ENCODE data around the gene ADGRF3. TPM values are rescaled to one million over a fixed set of nuclear protein-coding genes. Genes with fewer than 3 reads are reported as not detected.

The ADGRF3 gene
- total and polyA plus RNA-seq, 2 of the 8 experiments (the other 6 are each of a cell fraction or from before 2014, with no cell fraction given), result 0.54 to 0.69 TPM

DNA sequence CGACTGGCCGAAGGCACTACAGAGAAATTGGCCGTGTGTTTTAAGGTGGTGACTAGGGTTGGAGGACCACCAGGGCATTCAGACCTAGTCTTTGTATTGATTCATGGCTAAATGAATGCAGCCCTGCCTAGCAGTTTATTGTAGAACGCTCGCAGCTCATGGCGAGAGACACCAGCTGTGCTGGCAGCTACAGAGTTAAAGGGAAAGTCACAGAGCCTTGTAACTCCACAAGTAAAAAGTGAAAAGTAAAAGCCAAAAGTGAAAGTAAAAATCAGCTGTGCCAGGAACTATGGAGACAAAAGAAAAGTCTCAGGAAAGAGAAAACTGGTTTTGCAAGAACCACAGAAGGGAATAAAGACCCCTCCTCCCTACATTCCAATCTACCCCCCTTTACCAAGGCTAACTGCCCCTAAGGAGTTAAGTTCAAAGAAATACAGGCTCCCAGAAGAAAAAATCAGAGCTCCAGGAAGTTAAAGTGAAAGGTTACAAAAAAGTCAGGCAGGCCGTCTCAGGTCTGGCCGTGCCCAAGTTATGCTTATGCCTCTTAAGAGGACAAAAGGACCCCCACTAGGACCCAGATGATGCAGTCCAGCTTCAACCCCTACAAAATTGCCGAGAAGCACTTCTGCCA lies 47.0 kb downstream of the ADGRF3 start:
- Histone ChIP-seq H2BK12ac (ENCODE audit: low read depth, low read length) (peak overlapping the region; percentile 82), H3K36me3 (ENCODE audit: control insufficient read depth in 2 of 4, insufficient read depth in 4 of 4, low read length in 3 of 4) (no peaks in the 10 kb centered on the region), H3K79me1 (ENCODE audit: low read depth, low read length) (no peaks in the 10 kb centered on the region), H3K14ac (ENCODE audit: insufficient read length) (no peak overlapping the region), H4K91ac (replicated peaks; ENCODE audit: insufficient read length, low read length) (no peak overlapping the region), H2AK5ac (ENCODE audit: low read depth, low read length) (no peak overlapping the region; the same call in 1 of the 2 replicates), H3K23me2 (ENCODE audit: low read depth, low read length) (peaks cover 14% of the 10 kb centered on the region), H2BK20ac (ENCODE audit: low read length) (peak overlapping the region; percentile 86; the same call in 1 of the 2 replicates), H3K4me3 (ENCODE audit: extremely low read depth in 1 of 4, insufficient read depth in 2 of 4, low read depth in 3 of 4, low read length in 4 of 4) (peak overlapping the region; percentile 47 to 78 (median 70)), H2AFZ (ENCODE audit: low read length) (no peak overlapping the region), H3K9me3 (ENCODE audit: insufficient read depth in 2 of 2, low read depth in 1 of 2, low read length in 1 of 2) (no peaks in the 10 kb centered on the region), H2BK120ac (replicated peaks; ENCODE audit: low read depth, low read length) (no peak overlapping the region), H4K5ac (ENCODE audit: insufficient read length, low read depth, low read length) (peak overlapping the region; percentile 76), H2BK15ac (ENCODE audit: low read length) (no peak overlapping the region), H3K27me3 (replicated peaks in 1 of 4; ENCODE audit: control insufficient read depth in 3 of 4, extremely low read depth in 1 of 4, insufficient read depth in 3 of 4, low read length in 3 of 4) (no peaks in the 10 kb centered on the region), H4K8ac (ENCODE audit: extremely low read depth, insufficient read depth, low read length) (no peak overlapping the region), H3K4me2 (ENCODE audit: insufficient read depth in 1 of 2, low read depth in 2 of 2, low read length in 2 of 2) (peak overlapping the region; percentile 88 to 99), H3K4ac (replicated peaks; ENCODE audit: insufficient read length, low read depth, low read length) (no peak overlapping the region), H3K79me2 (ENCODE audit: control insufficient read depth in 1 of 2, insufficient read depth in 2 of 2, low read length in 2 of 2) (peaks cover 0 to 12% of the 10 kb centered on the region in 2 experiments; a peak in 2 of 4 replicates), H3K4me1 (replicated peaks in 1 of 4; ENCODE audit: control insufficient read depth in 3 of 4, insufficient read depth in 4 of 4, low read length in 3 of 4) (peaks cover 10 to 17% (median 11%) of the 10 kb centered on the region in 4 experiments), H3K27ac (ENCODE audit: low read depth, low read length) (peak overlapping the region; percentile 91), H2BK5ac (ENCODE audit: low read depth, low read length) (peak overlapping the region; percentile 99), H3K9ac (replicated peaks in 1 of 4; ENCODE audit: extremely low read depth in 1 of 4, low read depth in 3 of 4, low read length in 3 of 4) (peak overlapping the region in 3 of 4 experiments; percentile 58 to 81 (median 69); a peak in 6 of 7 replicates), H3K56ac (replicated peaks; ENCODE audit: insufficient read length, low read depth, low read length) (no peak overlapping the region), H3K23ac (ENCODE audit: insufficient read length) (no peak overlapping the region), H3K18ac (ENCODE audit: extremely low read depth, low read length) (peak overlapping the region; percentile 97), H4K20me1 (replicated peaks in 1 of 2; ENCODE audit: control insufficient read depth in 1 of 2, insufficient read depth in 2 of 2, low read length in 2 of 2) (no peaks in the 10 kb centered on the region)
- FAIRE-seq, result peak; percentile 50
- POLR2A ChIA-PET (ENCODE audit: partially characterized antibody), result interaction anchor here (0.7 to 4.4 kb wide), 13 partner anchors 12 to 266 kb away, joined by 3 to 37 read pairs (median 4); partner anchors contain the start of genes HADHA, HADHB, RAB10 and SELENOI
- CTCF ChIA-PET (ENCODE audit: partially characterized antibody), result interaction anchor here (0.9 to 2.2 kb wide), 6 partner anchors 12 to 279 kb away, joined by 3 to 5 read pairs (median 4); no protein-coding TSS in a partner anchor
- WGBS, 2 experiments (ENCODE audit: extremely low coverage in 1 of 2, insufficient coverage in 1 of 2, insufficient read length in 1 of 2, insufficient replicate concordance in 2 of 2, low coverage in 1 of 2, low lambda C conversion rate in 2 of 2, missing lambda C conversion rate in 1 of 2), result 1% methylated on average over 9 of the region's 9 CpGs; no CpG with 5 or more reads in 1 of the 2 experiments
- DNase-seq (ENCODE audit: low read depth in 1 of 2, low spot score in 2 of 2), result peak; percentile 13 to 58
- TF ChIP-seq CBX5 (IDR thresholded peaks at IDR 0.05; ENCODE audit: low read depth, low read length) (no peak), MAFK (IDR thresholded peaks at IDR 0.05; ENCODE audit: low read depth, low read length) (no peak), JUN (IDR thresholded peaks at IDR 0.05; ENCODE audit: low read depth, low read length) (no peak), CTBP2 (IDR thresholded peaks at IDR 0.05; ENCODE audit: borderline replicate concordance, insufficient read depth, insufficient read length, low read length) (no peak), KDM5A (IDR thresholded peaks at IDR 0.05; ENCODE audit: low read length) (no peak), NRF1 (IDR thresholded peaks at IDR 0.05; ENCODE audit: low read depth, low read length) (no peak), HDAC2 (IDR thresholded peaks at IDR 0.05; ENCODE audit: borderline replicate concordance in 1 of 2, low read depth in 2 of 2, low read length in 2 of 2) (0 out of 4 replicates have a peak, but pooled peaks of 1 of the 2 experiments have one; percentile 51), RBBP5 (IDR thresholded peaks at IDR 0.05; ENCODE audit: borderline replicate concordance, low read depth, low read length) (peak; percentile 96)
- TF ChIP-seq, protein P1, sequence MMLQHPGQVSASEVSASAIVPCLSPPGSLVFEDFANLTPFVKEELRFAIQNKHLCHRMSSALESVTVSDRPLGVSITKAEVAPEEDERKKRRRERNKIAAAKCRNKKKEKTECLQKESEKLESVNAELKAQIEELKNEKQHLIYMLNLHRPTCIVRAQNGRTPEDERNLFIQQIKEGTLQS (IDR thresholded peaks at IDR 0.05; ENCODE audit: insufficient read depth, low read depth, low read length), result no peak
- TF ChIP-seq, protein P2, sequence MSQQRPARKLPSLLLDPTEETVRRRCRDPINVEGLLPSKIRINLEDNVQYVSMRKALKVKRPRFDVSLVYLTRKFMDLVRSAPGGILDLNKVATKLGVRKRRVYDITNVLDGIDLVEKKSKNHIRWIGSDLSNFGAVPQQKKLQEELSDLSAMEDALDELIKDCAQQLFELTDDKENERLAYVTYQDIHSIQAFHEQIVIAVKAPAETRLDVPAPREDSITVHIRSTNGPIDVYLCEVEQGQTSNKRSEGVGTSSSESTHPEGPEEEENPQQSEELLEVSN (IDR thresholded peaks at IDR 0.05), result no peak
